HEK293 (cell line): ENCODE data around the gene TFR2.

Experiments
- CTCF ChIA-PET: fragments of 350-600 bp; formaldehyde crosslinking; extraction: SDS; loops from one replicate; lab custom pipeline; 2021; ENCODE audit warnings: antibody characterized with exemption; lab: Yijun Ruan, JAX
- POLR2A ChIA-PET: fragments of 300-600 bp; formaldehyde crosslinking; extraction: SDS; loops from one replicate; lab custom pipeline; 2020; ENCODE audit warnings: antibody characterized with exemption, inconsistent platforms; lab: Yijun Ruan, JAX
- H3K27ac ChIP-seq: fragments of 200-500 bp; sonication (Bioruptor generic); 2 replicates; pipeline ENCODE4 v1.5.1; 2014; ENCODE audit warnings: low read depth, low read length, control low read depth, inconsistent platforms; ENCODE audit errors: extremely low read depth
- H3K36me3 ChIP-seq, 2 experiments: fragments of 200-500 bp in 1 of 2; sonication (Bioruptor generic) in 1 of 2; 1 replicate in 1 of 2; 2 replicates in 1 of 2; pipeline ENCODE4 v1.5.1; 2014 to 2017; ENCODE audit warnings: inconsistent platforms in 2 of 2, low read length in 2 of 2; ENCODE audit not compliant: control insufficient read depth in 2 of 2, insufficient read depth in 1 of 2
- H3K4me1 ChIP-seq: fragments of 200-500 bp; sonication (Bioruptor generic); 2 replicates; pipeline ENCODE4 v1.5.1; 2014; ENCODE audit warnings: mild to moderate bottlenecking, low read length, inconsistent platforms; ENCODE audit not compliant: control insufficient read depth, insufficient read depth
- H3K4me3 ChIP-seq: 2 replicates; pipeline ENCODE4 v1.5.1; 2011; ENCODE audit warnings: low read depth, mild to moderate bottlenecking, control low read depth, low read length, moderate library complexity
- H3K9me3 ChIP-seq: fragments of 200-500 bp; sonication (Bioruptor generic); 2 replicates; pipeline ENCODE4 v1.5.1; 2014; ENCODE audit warnings: low read depth, low read length, inconsistent platforms; ENCODE audit not compliant: control insufficient read depth, insufficient read depth
- ATF2 ChIP-seq: fragments of 450-650 bp; formaldehyde crosslinking; IDR thresholded peaks from 2 replicates; pipeline ENCODE4 v1.5.1; 2016; ENCODE audit warnings: missing biosample characterization, missing genetic modification characterization, low read depth
- EGR2 ChIP-seq: fragments of 450-650 bp; formaldehyde crosslinking; IDR thresholded peaks from 2 replicates; pipeline ENCODE4 v1.5.1; 2016; ENCODE audit warnings: low read depth, missing biosample characterization, missing genetic modification characterization
- PRDM4 ChIP-seq: fragments of 450-650 bp; formaldehyde crosslinking; IDR thresholded peaks from 2 replicates; pipeline ENCODE4 v1.5.1; 2017; ENCODE audit warnings: missing biosample characterization, missing genetic modification characterization
- SP3 ChIP-seq: fragments of 450-650 bp; formaldehyde crosslinking; IDR thresholded peaks from 2 replicates; pipeline ENCODE4 v1.5.1; 2016; ENCODE audit warnings: missing biosample characterization, missing genetic modification characterization
- SP7 ChIP-seq: fragments of 450-650 bp; formaldehyde crosslinking; IDR thresholded peaks from 2 replicates; pipeline ENCODE4 v1.5.1; 2016; ENCODE audit warnings: missing biosample characterization, missing genetic modification characterization
- TCF7L2 ChIP-seq: IDR thresholded peaks from 2 replicates; pipeline ENCODE4 v1.6.1; 2011; ENCODE audit warnings: low read depth, mild to moderate bottlenecking, inconsistent platforms, low read length, moderate library complexity, borderline replicate concordance
- ZFHX2 ChIP-seq: fragments of 450-650 bp; formaldehyde crosslinking; conservative IDR thresholded peaks from 2 replicates; pipeline ENCODE4 v1.5.1; 2016; ENCODE audit warnings: missing biosample characterization, missing genetic modification characterization
- ZFP3 ChIP-seq: fragments of 450-650 bp; formaldehyde crosslinking; IDR thresholded peaks from 2 replicates; pipeline ENCODE4 v1.5.1; 2016; ENCODE audit warnings: low read depth, missing biosample characterization, missing genetic modification characterization
- ZNF140 ChIP-seq: fragments of 450-650 bp; formaldehyde crosslinking; IDR thresholded peaks from 2 replicates; pipeline ENCODE4 v1.5.1; 2016; ENCODE audit warnings: missing biosample characterization, missing genetic modification characterization
- ZNF16 ChIP-seq: fragments of 450-650 bp; formaldehyde crosslinking; IDR thresholded peaks from 2 replicates; pipeline ENCODE4 v1.5.1; 2016; ENCODE audit warnings: low read depth, missing biosample characterization, missing genetic modification characterization
- ZNF18 ChIP-seq: fragments of 450-650 bp; formaldehyde crosslinking; IDR thresholded peaks from 2 replicates; pipeline ENCODE4 v1.5.1; 2016; ENCODE audit warnings: missing biosample characterization, missing genetic modification characterization
- ZNF302 ChIP-seq: fragments of 450-650 bp; formaldehyde crosslinking; IDR thresholded peaks from 2 replicates; pipeline ENCODE4 v1.5.1; 2016; ENCODE audit warnings: missing biosample characterization, missing genetic modification characterization, low read depth
- ZNF354C ChIP-seq: fragments of 450-650 bp; formaldehyde crosslinking; IDR thresholded peaks from 2 replicates; pipeline ENCODE4 v1.5.1; 2016; ENCODE audit warnings: missing biosample characterization, missing genetic modification characterization, low read depth, borderline replicate concordance
- ZNF423 ChIP-seq: fragments of 450-650 bp; formaldehyde crosslinking; IDR thresholded peaks from 2 replicates; pipeline ENCODE4 v1.5.1; 2016; ENCODE audit warnings: missing biosample characterization, missing genetic modification characterization
- ZNF449 ChIP-seq: fragments of 450-650 bp; formaldehyde crosslinking; IDR thresholded peaks from 2 replicates; pipeline ENCODE4 v1.5.1; 2017; ENCODE audit warnings: missing biosample characterization, mild to moderate bottlenecking, missing genetic modification characterization, moderate library complexity
- ZNF544 ChIP-seq: fragments of 450-650 bp; formaldehyde crosslinking; IDR thresholded peaks from 2 replicates; pipeline ENCODE4 v1.5.0; 2017; ENCODE audit warnings: missing biosample characterization, missing genetic modification characterization
- ZNF548 ChIP-seq: fragments of 450-650 bp; formaldehyde crosslinking; IDR thresholded peaks from 2 replicates; pipeline ENCODE4 v1.5.1; 2016; ENCODE audit warnings: missing biosample characterization, missing genetic modification characterization
- ZNF707 ChIP-seq: fragments of 450-650 bp; formaldehyde crosslinking; IDR thresholded peaks from 2 replicates; pipeline ENCODE4 v1.5.1; 2016; ENCODE audit warnings: missing biosample characterization, missing genetic modification characterization
- ZNF777 ChIP-seq: fragments of 450-650 bp; formaldehyde crosslinking; IDR thresholded peaks from 2 replicates; pipeline ENCODE4 v1.5.1; 2017; ENCODE audit warnings: missing biosample characterization, missing genetic modification characterization, borderline replicate concordance
- ZSCAN18 ChIP-seq: fragments of 450-650 bp; formaldehyde crosslinking; IDR thresholded peaks from 2 replicates; pipeline ENCODE4 v1.5.1; 2016; ENCODE audit warnings: missing biosample characterization, missing genetic modification characterization

Gene TFR2

GRCh38 chr7:100627238-100627549 is 14.2 kb downstream of the TFR2 start:
- H3K4me1 ChIP-seq: no peaks in the 10 kb centered on the region
- no peak overlapping the region for H3K27ac ChIP-seq
- TF ChIP-seq ZNF302 (no peak), SP3 (tag by site-specific recombination) (no peak), ZFHX2 (no peak), ZNF140 (tag by site-specific recombination) (no peak), ZNF777 (no peak), ATF2 (no peak), TCF7L2 (no peak), ZNF544 (tag by site-specific recombination) (no peak), ZNF354C (tag by site-specific recombination) (no peak), ZSCAN18 (no peak), ZNF707 (no peak), ZNF449 (tag by site-specific recombination) (no peak), SP7 (tag by site-specific recombination) (no peak), PRDM4 (tag by site-specific recombination) (no peak), EGR2 (tag by site-specific recombination) (no peak), ZNF18 (tag by site-specific recombination) (no peak), ZFP3 (tag by site-specific recombination) (no peak), ZNF16 (tag by site-specific recombination) (no peak), ZNF548 (tag by site-specific recombination) (no peak), ZNF423 (tag by site-specific recombination) (no peak)
- no peaks in the 10 kb centered on the region for H3K36me3 ChIP-seq
- ChIA-PET POLR2A (interaction anchor here (2.3 to 4.8 kb wide), 2 partner anchors 15 to 41 kb away, joined by 14 to 28 read pairs; partner anchors contain the start of genes FBXO24, LRCH4 and MOSPD3), CTCF (interaction anchor here (1.5 kb wide), 1 partner anchor 158 kb away, joined by 4 read pairs; no protein-coding TSS in a partner anchor)
- H3K9me3 ChIP-seq: no peaks in the 10 kb centered on the region
- no peak overlapping the region for H3K4me3 ChIP-seq
